H9 (cell line): Measurements from ENCODE around the gene NDUFA3. TPM values are rescaled to one million over a fixed set of nuclear protein-coding genes. Genes with fewer than 3 reads are reported as not detected.

ENCODE experiments used
- DNase-seq: peaks from one replicate; pipeline ENCODE4 v3.0.0-alpha.2; 2017
- H2AFZ ChIP-seq: one replicate; pipeline ENCODE4 v1.6.1; 2013; ENCODE audit warnings: mild to moderate bottlenecking, low read length, control low read depth, moderate library complexity
- H2AK5ac ChIP-seq: 2 replicates; pipeline ENCODE4 v1.6.1; 2013; ENCODE audit warnings: low read length, control low read depth, mixed read lengths; ENCODE audit not compliant: insufficient read length
- H2BK120ac ChIP-seq: one replicate; pipeline ENCODE4 v1.6.1; 2013; ENCODE audit warnings: low read depth, mild to moderate bottlenecking, low read length, control low read depth, inconsistent platforms; ENCODE audit not compliant: poor library complexity, severe bottlenecking
- H2BK12ac ChIP-seq: 2 replicates; pipeline ENCODE4 v1.6.1; 2013; ENCODE audit warnings: low read length, control low read depth, mixed read lengths, low read depth; ENCODE audit not compliant: insufficient read length
- H2BK15ac ChIP-seq: 2 replicates; pipeline ENCODE4 v1.6.1; 2013; ENCODE audit warnings: low read depth, low read length, control low read depth
- H2BK20ac ChIP-seq: one replicate; pipeline ENCODE4 v1.6.1; 2013; ENCODE audit warnings: low read depth, mild to moderate bottlenecking, low read length, control low read depth, inconsistent platforms; ENCODE audit not compliant: poor library complexity, severe bottlenecking
- H2BK5ac ChIP-seq: 2 replicates; pipeline ENCODE4 v1.6.1; 2013; ENCODE audit warnings: low read length, control low read depth, mixed read lengths; ENCODE audit not compliant: insufficient read length
- H3K14ac ChIP-seq: 2 replicates; pipeline ENCODE4 v1.6.1; 2013; ENCODE audit warnings: low read length, control low read depth; ENCODE audit not compliant: insufficient read depth
- H3K18ac ChIP-seq: 2 replicates; pipeline ENCODE4 v1.6.1; 2013; ENCODE audit warnings: low read depth, mild to moderate bottlenecking, mixed read lengths, low read length, control low read depth; ENCODE audit not compliant: insufficient read length
- H3K23ac ChIP-seq: 2 replicates; pipeline ENCODE4 v1.6.1; 2013; ENCODE audit warnings: low read length, control low read depth, mixed read lengths, low read depth; ENCODE audit not compliant: insufficient read length
- H3K23me2 ChIP-seq: 2 replicates; pipeline ENCODE4 v1.6.1; 2013; ENCODE audit warnings: low read depth, mild to moderate bottlenecking, mixed read lengths, low read length, control low read depth; ENCODE audit not compliant: insufficient read length, poor library complexity, severe bottlenecking
- H3K27ac ChIP-seq: 2 replicates; pipeline ENCODE4 v1.5.1; 2013; ENCODE audit warnings: low read length, control low read depth, mixed read lengths, low read depth; ENCODE audit not compliant: insufficient read length
- H3K27me3 ChIP-seq: 2 replicates; pipeline ENCODE4 v1.6.1; 2013; ENCODE audit warnings: low read length, control low read depth, inconsistent platforms; ENCODE audit not compliant: insufficient read depth
- H3K4ac ChIP-seq: 2 replicates; pipeline ENCODE4 v1.6.1; 2013; ENCODE audit warnings: low read depth, mild to moderate bottlenecking, control low read depth, inconsistent platforms, low read length, moderate library complexity
- H3K4me1 ChIP-seq: 2 replicates; pipeline ENCODE4 v1.6.1; 2013; ENCODE audit warnings: low read length, control low read depth, inconsistent platforms; ENCODE audit not compliant: insufficient read depth
- H3K4me2 ChIP-seq: 2 replicates; pipeline ENCODE4 v1.6.1; 2013; ENCODE audit warnings: low read length, control low read depth, mixed read lengths; ENCODE audit not compliant: insufficient read length, insufficient read depth
- H3K56ac ChIP-seq: 2 replicates; pipeline ENCODE4 v1.6.1; 2013; ENCODE audit warnings: low read depth, mild to moderate bottlenecking, mixed read lengths, low read length, control low read depth; ENCODE audit not compliant: insufficient read length
- H3K79me1 ChIP-seq: 2 replicates; pipeline ENCODE4 v1.6.1; 2013; ENCODE audit warnings: low read depth, mild to moderate bottlenecking, moderate library complexity, low read length, control low read depth, inconsistent platforms; ENCODE audit not compliant: insufficient read depth, poor library complexity, severe bottlenecking
- H3K79me2 ChIP-seq: 2 replicates; pipeline ENCODE4 v1.6.1; 2013; ENCODE audit warnings: low read length, control low read depth, inconsistent platforms; ENCODE audit not compliant: insufficient read depth
- H3K9ac ChIP-seq: 2 replicates; pipeline ENCODE4 v1.6.1; 2013; ENCODE audit warnings: low read length, control low read depth, mixed read lengths; ENCODE audit not compliant: insufficient read length; ENCODE audit errors: extremely low read depth
- H3K9me3 ChIP-seq: one replicate; pipeline ENCODE4 v1.6.1; 2013; ENCODE audit warnings: low read depth, low read length, inconsistent platforms; ENCODE audit not compliant: control insufficient read depth
- H3T11ph ChIP-seq: one replicate; pipeline ENCODE4 v1.6.1; 2013; ENCODE audit warnings: mild to moderate bottlenecking, low read length, control low read depth, inconsistent platforms
- H4K20me1 ChIP-seq: one replicate; pipeline ENCODE4 v1.6.1; 2013; ENCODE audit not compliant: control insufficient read depth, insufficient read length, insufficient read depth
- H4K5ac ChIP-seq: 2 replicates; pipeline ENCODE4 v1.6.1; 2013; ENCODE audit warnings: low read depth, mild to moderate bottlenecking, mixed read lengths, low read length, control low read depth; ENCODE audit not compliant: insufficient read length
- H4K8ac ChIP-seq: replicated peaks from 2 replicates; pipeline ENCODE4 v1.6.1; 2013; ENCODE audit warnings: low read length, control low read depth, mixed read lengths, low read depth; ENCODE audit not compliant: insufficient read length
- H4K91ac ChIP-seq: 2 replicates; pipeline ENCODE4 v1.6.1; 2013; ENCODE audit warnings: low read depth, mild to moderate bottlenecking, moderate library complexity, mixed read lengths, low read length, control low read depth; ENCODE audit not compliant: insufficient read length
- H3K27ac Mint-ChIP-seq, 3 experiments: 2 replicates in 2 of 3; 3 replicates in 1 of 3; pipeline ENCODE4 v1.8.0; 2020 to 2021; ENCODE audit warnings: mixed read lengths in 3 of 3, mild to moderate bottlenecking in 1 of 3, moderate library complexity in 1 of 3
- H3K27me3 Mint-ChIP-seq: 2 replicates; pipeline ENCODE4 v1.8.0; 2021; ENCODE audit warnings: low read depth, mild to moderate bottlenecking, moderate library complexity, mixed read lengths
- H3K36me3 Mint-ChIP-seq, 3 experiments: 2 replicates in 2 of 3; 3 replicates in 1 of 3; pipeline ENCODE4 v1.8.0; 2020 to 2021; ENCODE audit warnings: low read depth in 3 of 3, mixed read lengths in 3 of 3; ENCODE audit not compliant: insufficient read depth in 1 of 3
- H3K4me1 Mint-ChIP-seq, 2 experiments: 2 replicates each; pipeline ENCODE4 v1.8.0; 2020; ENCODE audit warnings: mixed read lengths in 2 of 2
- H3K4me3 Mint-ChIP-seq, 2 experiments: 2 replicates in 1 of 2; 3 replicates in 1 of 2; pipeline ENCODE4 v1.8.0; 2020 to 2021; ENCODE audit warnings: mild to moderate bottlenecking in 2 of 2, mixed read lengths in 2 of 2, moderate library complexity in 1 of 2
- H3K9me3 Mint-ChIP-seq, 2 experiments: 2 replicates in 1 of 2; 3 replicates in 1 of 2; pipeline ENCODE4 v1.8.0; 2020; ENCODE audit warnings: mild to moderate bottlenecking in 2 of 2, mixed read lengths in 2 of 2, moderate library complexity in 1 of 2
- CTCF ChIP-seq: fragments of 200-600 bp; sonication (generic); conservative IDR thresholded peaks from 3 replicates; pipeline ENCODE4 v1.8.0; 2021; ENCODE audit warnings: antibody characterized with exemption, mild to moderate bottlenecking
- WGBS: extraction: QIAGEN DNeasy Blood & Tissue Kit; methylation state at CpG from one replicate; pipeline ENCODE4 v1.1.7; 2013; ENCODE audit warnings: missing lambda C conversion rate, low lambda C conversion rate, mixed read lengths; ENCODE audit not compliant: insufficient read length; ENCODE audit errors: extremely low coverage; 5-methylcytosine and 5-hydroxymethylcytosine counted together
- total RNA-seq: library from RNA; stranded (reverse); gene quantifications from 2 replicates; pipeline ENCODE4 v1.2.1, GENCODE V29; 2021

The NDUFA3 gene
- total RNA-seq, 1 experiment from 2014 or later: 174 TPM

GRCh38 chr19:54094426-54095000 lies 8.1 kb upstream of the NDUFA3 start:
- H2BK5ac ChIP-seq: no peak overlapping the region
- H3K4me3 Mint-ChIP-seq: peak overlapping the region in 1 of 2 experiments; percentile 51; a peak in 2 of 5 replicates
- no peaks in the 10 kb centered on the region; the same call in 1 of the 2 replicates for H3K27me3 ChIP-seq
- H3K79me1 ChIP-seq: no peaks in the 10 kb centered on the region
- H2BK120ac ChIP-seq: no peak overlapping the region
- peaks cover 0 to 2% (median 0%) of the 10 kb centered on the region in 3 experiments; a peak in 2 of 7 replicates for H3K36me3 Mint-ChIP-seq
- H4K5ac ChIP-seq: no peak overlapping the region
- no peak overlapping the region for H3K4me2 ChIP-seq
- no peak overlapping the region for H3K27ac Mint-ChIP-seq
- DNase-seq: no peak
- no peak overlapping the region for H3K27ac ChIP-seq
- peaks cover 4 to 6% of the 10 kb centered on the region in 2 experiments for H3K9me3 Mint-ChIP-seq
- no peak overlapping the region for H3K9ac ChIP-seq
- H3K18ac ChIP-seq: no peak overlapping the region
- H3K9me3 ChIP-seq: no peaks in the 10 kb centered on the region
- no peak overlapping the region for H4K8ac ChIP-seq
- no peaks in the 10 kb centered on the region for H3K79me2 ChIP-seq
- H2BK20ac ChIP-seq: no peak overlapping the region
- H3K56ac ChIP-seq: no peak overlapping the region
- H2AFZ ChIP-seq: no peak overlapping the region
- H3K23ac ChIP-seq: no peak overlapping the region
- no peak overlapping the region for H4K91ac ChIP-seq
- no CpG with 5 or more reads among the region's 17 CpGs for WGBS
- no peaks in the 10 kb centered on the region for H4K20me1 ChIP-seq
- H3K23me2 ChIP-seq: peaks cover 4% of the 10 kb centered on the region
- H3K4ac ChIP-seq: no peak overlapping the region
- no peak for TF ChIP-seq CTCF
- no peak overlapping the region for H2BK12ac ChIP-seq
- H3T11ph ChIP-seq: no peak overlapping the region
- no peak overlapping the region for H2BK15ac ChIP-seq
- H3K4me1 ChIP-seq: no peaks in the 10 kb centered on the region
- H2AK5ac ChIP-seq: no peak overlapping the region
- no peak overlapping the region for H3K14ac ChIP-seq
- peaks cover 38% of the 10 kb centered on the region for H3K27me3 Mint-ChIP-seq
- peaks cover 7 to 15% of the 10 kb centered on the region in 2 experiments for H3K4me1 Mint-ChIP-seq
